Progenitor cell of endocrine pancreas (in vitro differentiated cells): Measurements from ENCODE around the gene COL23A1. TPM values are rescaled to one million over a fixed set of nuclear protein-coding genes. Genes with fewer than 3 reads are reported as not detected.
"Not testable (repeated sequence)": the region's sequence is repeated elsewhere in the genome, so short reads cannot be mapped to it uniquely, and the experiment has no call there.

Experiments
- DNase-seq: peaks from one replicate; pipeline ENCODE4 v3.0.0; 2021; ENCODE audit warnings: low spot score; ENCODE audit not compliant: unreplicated experiment
- H3K27ac Mint-ChIP-seq: 2 replicates; pipeline ENCODE4 v1.8.0; 2021; ENCODE audit warnings: mild to moderate bottlenecking, moderate library complexity, mixed read lengths
- H3K27me3 Mint-ChIP-seq: 2 replicates; pipeline ENCODE4 v1.8.0; 2021; ENCODE audit warnings: mixed read lengths
- H3K36me3 Mint-ChIP-seq: 2 replicates; pipeline ENCODE4 v1.8.0; 2022; ENCODE audit warnings: mixed read lengths; ENCODE audit not compliant: insufficient read depth
- H3K4me1 Mint-ChIP-seq: 2 replicates; pipeline ENCODE4 v1.8.0; 2021; ENCODE audit warnings: low read depth, mixed read lengths
- H3K4me3 Mint-ChIP-seq: 2 replicates; pipeline ENCODE4 v1.8.0; 2021; ENCODE audit warnings: low read depth, mild to moderate bottlenecking, moderate library complexity, mixed read lengths
- H3K9me3 Mint-ChIP-seq: 2 replicates; pipeline ENCODE4 v1.8.0; 2021; ENCODE audit warnings: low read depth, mixed read lengths
- total RNA-seq: library from RNA; stranded (reverse); gene quantifications from 2 replicates; pipeline ENCODE4 v1.2.1, GENCODE V29; 2021
- TF ChIP-seq, protein P1 (sequence below): fragments of 200-600 bp; sonication (generic); IDR thresholded peaks from one replicate; pipeline ENCODE4 v1.5.0; 2021; ENCODE audit warnings: antibody characterized with exemption, mild to moderate bottlenecking; ENCODE audit not compliant: unreplicated experiment

COL23A1 gene
- total RNA-seq, 1 donor from 2014 or later, result 0.36 TPM

DNA sequence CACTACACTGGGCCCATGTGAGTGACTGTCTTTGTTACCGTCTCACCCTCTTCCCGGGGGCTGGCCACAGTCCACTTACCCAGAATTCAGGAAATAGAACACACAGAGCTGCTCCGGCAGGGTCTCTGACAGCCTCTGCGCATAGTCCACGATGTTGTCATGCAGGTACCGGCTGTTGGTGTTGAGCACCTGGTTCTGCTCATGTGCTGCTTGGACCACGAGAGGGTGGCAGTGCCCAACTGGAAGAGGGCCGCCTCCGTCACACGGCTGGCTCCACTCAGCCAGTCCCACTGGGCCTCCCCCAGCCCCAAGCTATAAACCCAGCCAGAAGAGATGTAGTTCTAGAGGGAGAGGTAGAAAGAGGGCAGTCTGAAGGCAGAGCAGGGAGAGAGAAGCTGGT lies 360.3 kb downstream of the COL23A1 start:
- Mint-ChIP-seq H3K9me3 (no peaks in the 10 kb centered on the region), H3K36me3 (peaks cover 32% of the 10 kb centered on the region), H3K4me1 (peaks cover 13% of the 10 kb centered on the region), H3K4me3 (no peak overlapping the region), H3K27ac (no peak overlapping the region), H3K27me3 (no peaks in the 10 kb centered on the region)
- TF ChIP-seq, protein P1, sequence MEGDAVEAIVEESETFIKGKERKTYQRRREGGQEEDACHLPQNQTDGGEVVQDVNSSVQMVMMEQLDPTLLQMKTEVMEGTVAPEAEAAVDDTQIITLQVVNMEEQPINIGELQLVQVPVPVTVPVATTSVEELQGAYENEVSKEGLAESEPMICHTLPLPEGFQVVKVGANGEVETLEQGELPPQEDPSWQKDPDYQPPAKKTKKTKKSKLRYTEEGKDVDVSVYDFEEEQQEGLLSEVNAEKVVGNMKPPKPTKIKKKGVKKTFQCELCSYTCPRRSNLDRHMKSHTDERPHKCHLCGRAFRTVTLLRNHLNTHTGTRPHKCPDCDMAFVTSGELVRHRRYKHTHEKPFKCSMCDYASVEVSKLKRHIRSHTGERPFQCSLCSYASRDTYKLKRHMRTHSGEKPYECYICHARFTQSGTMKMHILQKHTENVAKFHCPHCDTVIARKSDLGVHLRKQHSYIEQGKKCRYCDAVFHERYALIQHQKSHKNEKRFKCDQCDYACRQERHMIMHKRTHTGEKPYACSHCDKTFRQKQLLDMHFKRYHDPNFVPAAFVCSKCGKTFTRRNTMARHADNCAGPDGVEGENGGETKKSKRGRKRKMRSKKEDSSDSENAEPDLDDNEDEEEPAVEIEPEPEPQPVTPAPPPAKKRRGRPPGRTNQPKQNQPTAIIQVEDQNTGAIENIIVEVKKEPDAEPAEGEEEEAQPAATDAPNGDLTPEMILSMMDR, result no peak
- DNase-seq, result no peak

DNA sequence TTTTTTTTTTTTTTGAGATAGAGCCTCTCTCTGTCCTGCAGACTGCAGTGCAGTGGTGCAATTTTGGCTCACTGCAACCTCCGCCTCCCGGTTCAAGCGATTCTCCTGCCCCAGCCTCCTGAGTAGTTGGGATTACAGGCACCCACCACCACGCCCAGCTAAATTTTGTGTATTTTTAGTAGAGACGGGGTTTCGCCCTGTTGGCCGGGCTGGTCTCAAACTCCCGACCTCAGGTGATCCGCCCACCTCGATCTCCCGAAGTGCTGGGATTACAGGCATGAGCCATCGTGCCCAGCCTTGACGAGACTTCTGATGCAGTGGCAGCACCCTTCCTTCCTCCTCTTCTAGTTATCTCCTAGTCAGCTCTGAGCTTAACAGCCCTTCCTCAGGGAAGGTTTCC lies 361.1 kb downstream of the COL23A1 start:
- H3K27me3 Mint-ChIP-seq, result not testable (repeated sequence)

DNA sequence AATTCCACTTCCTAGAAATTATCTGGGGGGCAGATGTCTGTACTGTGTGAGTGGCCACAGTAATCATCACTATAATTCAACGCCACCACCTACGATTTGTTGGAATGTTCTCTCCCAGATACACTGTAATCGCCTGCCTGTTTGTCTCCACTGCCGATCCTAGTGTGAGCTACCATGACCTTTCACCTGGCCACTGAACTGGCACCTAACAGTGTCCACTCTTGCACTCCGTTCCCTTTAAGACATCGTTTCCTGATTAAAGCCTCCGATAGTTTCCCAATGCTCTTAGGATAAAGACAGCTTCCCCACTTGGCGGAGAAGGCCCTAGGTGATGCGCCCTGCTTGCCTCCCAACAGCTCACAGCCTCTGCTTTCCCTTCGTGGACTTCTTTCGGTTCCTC lies 361.6 kb downstream of the COL23A1 start:
- no peak overlapping the region for H3K27ac Mint-ChIP-seq
- TF ChIP-seq, protein P1, result no peak
- DNase-seq, result no peak
- peaks cover 33% of the 10 kb centered on the region for H3K36me3 Mint-ChIP-seq
- H3K27me3 Mint-ChIP-seq, result no peaks in the 10 kb centered on the region
- peaks cover 13% of the 10 kb centered on the region for H3K4me1 Mint-ChIP-seq
- no peaks in the 10 kb centered on the region for H3K9me3 Mint-ChIP-seq
- H3K4me3 Mint-ChIP-seq, result no peak overlapping the region

More for the DNA sequence above, 361.1 kb downstream of the COL23A1 start:
- not testable (repeated sequence) for H3K9me3 Mint-ChIP-seq, DNase-seq, H3K4me3 Mint-ChIP-seq
- Mint-ChIP-seq H3K36me3 (peaks cover 33% of the 10 kb centered on the region), H3K27ac (peak overlapping the region; percentile 75), H3K4me1 (peaks cover 13% of the 10 kb centered on the region)

DNA sequence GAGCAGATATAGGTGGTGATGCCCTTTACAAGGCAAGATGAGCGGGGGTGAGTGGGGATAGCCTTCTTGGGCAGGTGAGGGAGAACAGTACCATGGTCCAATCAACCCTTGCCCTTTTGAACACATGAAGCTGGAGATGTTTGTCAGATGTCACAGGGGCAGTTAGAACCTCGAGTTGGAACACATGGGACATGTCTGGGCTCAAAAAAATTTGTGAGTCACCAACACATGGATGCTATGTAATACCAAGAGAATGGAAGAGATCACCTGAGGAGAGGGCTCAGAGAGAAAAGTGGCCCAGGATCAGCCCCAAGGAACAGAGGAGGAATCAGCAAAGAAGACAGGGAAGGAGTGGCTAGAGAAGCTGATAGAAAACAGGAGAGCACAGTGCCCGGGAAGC lies 362.3 kb downstream of the COL23A1 start:
- H3K9me3 Mint-ChIP-seq, result no peaks in the 10 kb centered on the region
- TF ChIP-seq, protein P1, result no peak
- H3K27me3 Mint-ChIP-seq, result no peaks in the 10 kb centered on the region
- no peak overlapping the region for H3K27ac Mint-ChIP-seq
- peaks cover 13% of the 10 kb centered on the region for H3K4me1 Mint-ChIP-seq
- H3K36me3 Mint-ChIP-seq, result peaks cover 35% of the 10 kb centered on the region
- no peak overlapping the region for H3K4me3 Mint-ChIP-seq
- DNase-seq, result no peak

DNA sequence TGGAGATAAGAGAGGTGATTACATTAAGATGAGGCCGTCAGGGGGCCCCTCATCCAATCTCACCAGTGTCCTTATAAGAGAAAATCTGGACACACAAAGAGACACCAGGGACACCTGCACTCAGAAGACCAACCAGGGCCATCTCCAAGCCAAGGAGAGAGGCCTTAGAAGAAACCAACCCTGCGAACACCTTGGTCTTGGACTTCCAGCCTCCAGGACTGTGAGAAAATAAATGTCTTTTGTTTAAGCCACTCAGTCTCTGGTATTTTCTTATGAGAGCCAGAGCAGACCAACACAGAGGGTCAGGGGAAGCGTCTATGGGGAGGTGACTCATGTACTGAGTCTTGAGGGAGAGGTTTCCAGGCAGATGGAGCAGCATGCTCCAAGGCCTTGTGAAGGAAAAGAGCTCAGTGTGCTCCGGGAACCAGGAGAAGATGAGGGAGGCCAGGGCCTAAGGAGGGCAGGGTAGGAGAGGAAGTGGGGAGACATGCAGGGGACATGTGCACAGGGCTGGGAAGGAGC lies 363.0 kb downstream of the COL23A1 start:
- H3K4me1 Mint-ChIP-seq, result peaks cover 13% of the 10 kb centered on the region
- H3K27ac Mint-ChIP-seq, result no peak overlapping the region
- no peak for DNase-seq
- no peaks in the 10 kb centered on the region for H3K27me3 Mint-ChIP-seq
- TF ChIP-seq, protein P1, result no peak
- H3K9me3 Mint-ChIP-seq, result no peaks in the 10 kb centered on the region
- H3K36me3 Mint-ChIP-seq, result peaks cover 35% of the 10 kb centered on the region
- no peak overlapping the region for H3K4me3 Mint-ChIP-seq

DNA sequence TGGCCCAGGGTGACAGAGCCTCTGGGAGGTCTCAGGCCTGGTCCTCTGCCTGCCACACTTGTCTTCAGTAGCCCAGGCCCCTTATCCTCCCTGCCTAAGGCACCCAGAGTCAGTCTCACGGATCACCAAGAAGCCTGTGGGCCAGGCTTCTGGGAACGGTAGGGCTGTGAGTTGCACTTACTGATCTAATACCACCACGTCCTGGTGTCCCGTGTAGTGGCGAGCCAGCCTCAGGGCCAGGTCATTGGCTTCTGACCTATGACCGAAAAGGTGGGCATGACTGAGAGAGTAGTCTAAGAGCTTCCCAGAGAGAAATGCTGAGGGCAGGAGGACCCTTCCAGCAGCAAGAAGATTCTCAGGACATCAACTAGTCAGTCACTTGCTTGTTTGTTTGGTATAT lies 365.0 kb downstream of the COL23A1 start:
- no peaks in the 10 kb centered on the region for H3K27me3 Mint-ChIP-seq
- no peak for DNase-seq
- TF ChIP-seq, protein P1, result no peak
- no peak overlapping the region for H3K4me3 Mint-ChIP-seq
- no peaks in the 10 kb centered on the region for H3K4me1 Mint-ChIP-seq
- no peak overlapping the region for H3K27ac Mint-ChIP-seq
- no peaks in the 10 kb centered on the region for H3K9me3 Mint-ChIP-seq
- peaks cover 42% of the 10 kb centered on the region for H3K36me3 Mint-ChIP-seq
